Endothelial cell of umbilical vein (primary cell): ENCODE data around the gene RFC3. TPM values are rescaled to one million over a fixed set of nuclear protein-coding genes. Genes with fewer than 3 reads are reported as not detected.

ENCODE experiments used
- BruUV-seq: library from RNA; stranded (reverse); fragments of 400-500 nt; replicated peaks from 2 replicates; lab custom pipeline; 2021; lab: Mats Ljungman, UMichigan
- CTCF ChIA-PET: fragments of 300-600, 350-600 bp; sonication (Branson Sonifier 250); formaldehyde crosslinking; loops from one replicate; lab custom pipeline; 2021; ENCODE audit warnings: antibody characterized with exemption, inconsistent platforms; lab: Charles Lee
- POLR2A ChIA-PET: fragments of 300-600, 350-600 bp; sonication (Branson Sonifier 250); formaldehyde crosslinking; loops from one replicate; lab custom pipeline; 2021; ENCODE audit warnings: antibody characterized with exemption, inconsistent platforms; lab: Charles Lee
- DNase-seq: peaks from one replicate; pipeline ENCODE4 v3.0.0-alpha.2; 2011; ENCODE audit warnings: low read depth, low spot score
- FAIRE-seq: peaks from 2 replicates; lab custom pipeline; 2011; peaks lifted over from hg19 to GRCh38; lab: Jason Lieb, UNC
- H2AFZ ChIP-seq: 2 replicates; pipeline ENCODE4 v1.6.0; 2012; ENCODE audit warnings: low read depth, low read length, control low read depth, inconsistent platforms
- H3K27ac ChIP-seq: 2 replicates; pipeline ENCODE4 v1.5.1; 2011; ENCODE audit warnings: low read depth, mild to moderate bottlenecking, control low read depth, low read length, moderate library complexity; ENCODE audit not compliant: insufficient read depth
- H3K27me3 ChIP-seq, 2 experiments: 2 replicates each; pipeline versions ENCODE4 v1.6.0 to v1.6.1; 2011; ENCODE audit warnings: low read length in 2 of 2, mixed read lengths in 1 of 2; ENCODE audit not compliant: control insufficient read depth in 2 of 2, insufficient read depth in 2 of 2
- H3K36me3 ChIP-seq, 2 experiments: 2 replicates in 1 of 2; 3 replicates in 1 of 2; pipeline ENCODE4 v1.5.1; 2011; ENCODE audit warnings: low read length in 2 of 2, mild to moderate bottlenecking in 1 of 2, moderate library complexity in 1 of 2; ENCODE audit not compliant: control insufficient read depth in 2 of 2, insufficient read depth in 2 of 2; ENCODE audit errors: extremely low read depth in 1 of 2
- H3K4me1 ChIP-seq: 3 replicates; pipeline ENCODE4 v1.5.1; 2011; ENCODE audit warnings: mild to moderate bottlenecking, low read length; ENCODE audit not compliant: control insufficient read depth, insufficient read depth; ENCODE audit errors: extremely low read depth
- H3K4me2 ChIP-seq: 2 replicates; pipeline ENCODE4 v1.6.1; 2011; ENCODE audit warnings: low read length, control low read depth, mixed read lengths; ENCODE audit not compliant: insufficient read depth
- H3K4me3 ChIP-seq, 3 experiments: fragments of 200-600 bp in 1 of 3; sonication (generic), shearing (Covaris generic) in 1 of 3; replicated peaks in 1 of 3; 2 replicates each; pipeline ENCODE4 v1.5.1; 2011 to 2016; ENCODE audit warnings: control low read depth in 3 of 3, low read length in 3 of 3, mild to moderate bottlenecking in 2 of 3, inconsistent platforms in 1 of 3, low read depth in 1 of 3, moderate library complexity in 1 of 3; ENCODE audit not compliant: insufficient read depth in 1 of 3
- H3K79me2 ChIP-seq: 2 replicates; pipeline ENCODE4 v1.6.0; 2012; ENCODE audit warnings: low read length, inconsistent platforms; ENCODE audit not compliant: control insufficient read depth, insufficient read depth
- H3K9ac ChIP-seq: replicated peaks from 2 replicates; pipeline ENCODE3; 2011; ENCODE audit warnings: low read length, control low read depth; ENCODE audit not compliant: insufficient read depth; ENCODE audit errors: extremely low read depth
- H3K9me1 ChIP-seq: replicated peaks from 3 replicates; pipeline ENCODE4 v1.6.0; 2011; ENCODE audit warnings: mild to moderate bottlenecking, low read length; ENCODE audit not compliant: control insufficient read depth, insufficient read depth; ENCODE audit errors: extremely low read depth
- H3K9me3 ChIP-seq: replicated peaks from 2 replicates; pipeline ENCODE4 v1.5.1; 2012; ENCODE audit warnings: low read length, inconsistent platforms; ENCODE audit not compliant: control insufficient read depth, insufficient read depth
- H4K20me1 ChIP-seq: replicated peaks from 2 replicates; pipeline ENCODE3; 2011; ENCODE audit warnings: mild to moderate bottlenecking, low read length; ENCODE audit not compliant: control insufficient read depth, insufficient read depth; ENCODE audit errors: extremely low read depth
- EZH2 ChIP-seq: IDR thresholded peaks from 2 replicates; pipeline ENCODE4 v1.6.1; 2012; ENCODE audit warnings: borderline replicate concordance, low read depth, mild to moderate bottlenecking, moderate library complexity, low read length, inconsistent platforms; ENCODE audit not compliant: severe bottlenecking
- FOS ChIP-seq: IDR thresholded peaks from 2 replicates; pipeline ENCODE4 v1.6.1; 2011; ENCODE audit warnings: mild to moderate bottlenecking, low read length, moderate library complexity, borderline replicate concordance; ENCODE audit not compliant: insufficient read depth
- GATA2 ChIP-seq: IDR thresholded peaks from 2 replicates; pipeline ENCODE4 v1.7.0; 2011; ENCODE audit warnings: low read depth, mild to moderate bottlenecking, moderate library complexity, mixed read lengths, low read length; ENCODE audit not compliant: insufficient read length, insufficient read depth
- JUN ChIP-seq: IDR thresholded peaks from 2 replicates; pipeline ENCODE4 v1.6.1; 2011; ENCODE audit warnings: borderline replicate concordance, low read depth; ENCODE audit not compliant: insufficient read length, insufficient read depth
- MYC ChIP-seq: IDR thresholded peaks from one replicate; pipeline ENCODE4 v1.6.1; 2011; ENCODE audit warnings: mild to moderate bottlenecking, low read depth, low read length
- POLR2A ChIP-seq: IDR thresholded peaks from 2 replicates; pipeline ENCODE4 v1.6.1; 2012; ENCODE audit warnings: low read depth, mild to moderate bottlenecking, control low read depth, low read length
- POLR2AphosphoS5 ChIP-seq: IDR thresholded peaks from 2 replicates; pipeline ENCODE4 v1.6.1; 2012; ENCODE audit warnings: low read depth, mild to moderate bottlenecking, control low read depth, low read length, moderate library complexity; ENCODE audit not compliant: insufficient read depth
- dilution Hi-C: fragments of 300-500 bp; cut with MboI; formaldehyde crosslinking; loops from one replicate; pipeline ENCODE4 v1.15.0; 2019; ENCODE audit warnings: low sequenced_read_pairs; ENCODE audit not compliant: extremely low pct_ligation_motif_present
- intact Hi-C: fragments of 100-400 bp; cut with micrococcal nuclease; formaldehyde crosslinking; loops from one replicate; pipeline ENCODE4 v1.10.0; 2022
- polyA plus RNA-seq, 4 experiments: library from polyadenylated mRNA; depleted of rRNA in 3 of 4; stranded (reverse) in 3 of 4; unstranded in 1 of 4; fragments of >200 nt; gene quantifications; 2 replicates each; pipeline versions ENCODE4 v1.2.1 to v1.2.3, GENCODE V29; 2011 to 2012; ENCODE audit warnings: missing spikeins in 1 of 4
- small RNA-seq: library from RNA; depleted of rRNA; stranded (forward); fragments of <200 nt; gene quantifications from one replicate; pipeline ENCODE3, GENCODE V24; 2012; ENCODE audit warnings: low replicate concordance, low read depth; ENCODE audit not compliant: insufficient read depth, insufficient read length
- total RNA-seq: library from RNA; stranded (reverse); gene quantifications from 2 replicates; pipeline ENCODE4 v1.2.3, GENCODE V29; 2021
- TF ChIP-seq, protein P1 (sequence below), 2 donors: IDR thresholded peaks; 1 replicate in 1 of 2; 2 replicates in 1 of 2; pipeline ENCODE4 v1.5.1; 2011; ENCODE audit warnings: low read length in 2 of 2, mild to moderate bottlenecking in 2 of 2, moderate library complexity in 2 of 2, control low read depth in 1 of 2, inconsistent platforms in 1 of 2, low read depth in 1 of 2; ENCODE audit not compliant: insufficient read depth in 1 of 2; ENCODE audit errors: extremely low read depth in 1 of 2
- TF ChIP-seq, protein P2 (sequence below): IDR thresholded peaks from 2 replicates; pipeline ENCODE4 v1.6.1; 2011; ENCODE audit not compliant: insufficient read depth, insufficient read length

RFC3 gene
- total and polyA plus RNA-seq, 2 donors (not counting 3 experiments of a cell fraction or from before 2014, with no cell fraction given), result 7.3 to 17.9 TPM

DNA sequence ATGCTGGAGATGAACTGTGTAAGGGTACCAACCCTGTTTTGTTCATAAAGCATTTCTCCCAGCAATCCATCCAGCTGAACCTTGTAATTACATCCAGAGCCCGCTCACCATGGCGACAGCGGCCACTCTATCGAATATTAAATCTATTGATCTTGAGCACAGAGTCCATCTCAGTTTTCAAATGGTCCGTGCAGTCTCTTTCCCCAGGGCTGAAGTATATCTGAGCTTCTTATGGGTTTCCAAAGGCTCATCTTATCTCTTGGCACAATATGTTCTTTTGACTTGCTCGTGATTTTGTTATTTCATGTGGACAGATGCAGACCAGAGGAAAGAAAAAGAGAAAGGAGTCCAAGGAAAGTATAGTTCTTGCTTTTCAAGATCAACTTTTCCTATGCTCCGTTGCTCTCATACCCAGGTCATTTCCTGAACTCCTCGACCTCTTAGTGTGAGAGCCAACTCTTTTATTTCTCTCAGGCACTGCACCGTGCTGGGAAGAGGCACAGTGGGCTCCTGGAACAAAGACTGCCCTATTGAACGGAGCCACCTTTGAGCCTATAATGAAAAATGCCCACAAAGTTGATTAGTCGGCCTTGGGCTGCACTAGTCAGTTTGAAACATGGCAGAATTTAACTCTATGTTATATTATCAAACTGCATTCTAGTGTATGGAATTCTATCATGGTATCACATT lies 66.7 kb downstream of the RFC3 start:
- H3K9ac ChIP-seq, result no peak overlapping the region
- H3K36me3 ChIP-seq, result no peaks in the 10 kb centered on the region
- H3K4me1 ChIP-seq, result peaks cover 1% of the 10 kb centered on the region
- H3K79me2 ChIP-seq, result no peaks in the 10 kb centered on the region
- ChIA-PET CTCF (no interaction called here), POLR2A (no interaction called here)
- H3K27me3 ChIP-seq, result peaks cover 0 to 2% of the 10 kb centered on the region in 2 experiments
- dilution Hi-C loops (no loop called here), intact Hi-C loops (no loop called here)
- H2AFZ ChIP-seq, result no peak overlapping the region
- TF ChIP-seq EZH2 (no peak), POLR2AphosphoS5 (no peak), FOS (no peak), MYC (no peak), JUN (no peak), GATA2 (no peak), POLR2A (no peak)
- TF ChIP-seq, protein P1, sequence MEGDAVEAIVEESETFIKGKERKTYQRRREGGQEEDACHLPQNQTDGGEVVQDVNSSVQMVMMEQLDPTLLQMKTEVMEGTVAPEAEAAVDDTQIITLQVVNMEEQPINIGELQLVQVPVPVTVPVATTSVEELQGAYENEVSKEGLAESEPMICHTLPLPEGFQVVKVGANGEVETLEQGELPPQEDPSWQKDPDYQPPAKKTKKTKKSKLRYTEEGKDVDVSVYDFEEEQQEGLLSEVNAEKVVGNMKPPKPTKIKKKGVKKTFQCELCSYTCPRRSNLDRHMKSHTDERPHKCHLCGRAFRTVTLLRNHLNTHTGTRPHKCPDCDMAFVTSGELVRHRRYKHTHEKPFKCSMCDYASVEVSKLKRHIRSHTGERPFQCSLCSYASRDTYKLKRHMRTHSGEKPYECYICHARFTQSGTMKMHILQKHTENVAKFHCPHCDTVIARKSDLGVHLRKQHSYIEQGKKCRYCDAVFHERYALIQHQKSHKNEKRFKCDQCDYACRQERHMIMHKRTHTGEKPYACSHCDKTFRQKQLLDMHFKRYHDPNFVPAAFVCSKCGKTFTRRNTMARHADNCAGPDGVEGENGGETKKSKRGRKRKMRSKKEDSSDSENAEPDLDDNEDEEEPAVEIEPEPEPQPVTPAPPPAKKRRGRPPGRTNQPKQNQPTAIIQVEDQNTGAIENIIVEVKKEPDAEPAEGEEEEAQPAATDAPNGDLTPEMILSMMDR (IDR thresholded peaks at IDR 0.05; ENCODE audit: extremely low read depth in 1 of 2, insufficient read depth in 1 of 2, low read depth in 1 of 2, low read length in 2 of 2), result no peak
- TF ChIP-seq, protein P2, sequence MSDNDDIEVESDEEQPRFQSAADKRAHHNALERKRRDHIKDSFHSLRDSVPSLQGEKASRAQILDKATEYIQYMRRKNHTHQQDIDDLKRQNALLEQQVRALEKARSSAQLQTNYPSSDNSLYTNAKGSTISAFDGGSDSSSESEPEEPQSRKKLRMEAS, result no peak
- no TSS peak for BruUV-seq
- H3K4me2 ChIP-seq, result no peak overlapping the region
- no peak overlapping the region for H3K27ac ChIP-seq
- H3K9me3 ChIP-seq, result no peaks in the 10 kb centered on the region
- H4K20me1 ChIP-seq, result no peaks in the 10 kb centered on the region
- FAIRE-seq, result no peak
- H3K9me1 ChIP-seq, result no peaks in the 10 kb centered on the region
- DNase-seq, result no peak
- H3K4me3 ChIP-seq, result no peak overlapping the region

Small RNA genes within 50 kb of the gene (small RNA-seq; reads per million reads assigned to genes)
- not detected for gene RNU5A-4P
